Neural cell (in vitro differentiated cells): Measurements from ENCODE around the gene TMEM123. TPM values are rescaled to one million over a fixed set of nuclear protein-coding genes. Genes with fewer than 3 reads are reported as not detected.

Experiments used
- H2AFZ ChIP-seq: fragments of 200-600, 300-800 bp; sonication (generic), shearing (Covaris generic); 2 replicates; pipeline ENCODE4 v1.6.0; 2014; ENCODE audit warnings: low read depth, mild to moderate bottlenecking, antibody characterized with exemption, low read length, moderate library complexity
- H3F3A ChIP-seq: fragments of 200-600 bp; shearing (Covaris generic); 2 replicates; pipeline ENCODE4 v1.6.1; 2016; ENCODE audit warnings: mild to moderate bottlenecking, moderate library complexity, mixed read lengths, antibody characterized with exemption, low read length; ENCODE audit not compliant: insufficient read depth, poor library complexity, severe bottlenecking
- H3K27ac ChIP-seq: fragments of 200-600, 300-800 bp; sonication (generic), shearing (Covaris generic); 2 replicates; pipeline ENCODE4 v1.5.1; 2014; ENCODE audit warnings: mild to moderate bottlenecking, low read length, moderate library complexity
- H3K27me3 ChIP-seq: fragments of 300-800, 200-600 bp; sonication (generic), shearing (Covaris generic); 2 replicates; pipeline ENCODE4 v1.6.0; 2014; ENCODE audit warnings: mild to moderate bottlenecking, low read depth, low read length, moderate library complexity; ENCODE audit not compliant: insufficient read depth
- H3K36me3 ChIP-seq: fragments of 300-800, 200-600 bp; sonication (generic), shearing (Covaris generic); 2 replicates; pipeline ENCODE4 v1.5.1; 2014; ENCODE audit warnings: mild to moderate bottlenecking, antibody characterized with exemption, low read length, moderate library complexity; ENCODE audit not compliant: insufficient read depth
- H3K4me2 ChIP-seq: fragments of 300-800, 200-600 bp; sonication (generic), shearing (Covaris generic); 2 replicates; pipeline ENCODE4 v1.6.0; 2014; ENCODE audit warnings: mild to moderate bottlenecking, low read length
- H3K4me3 ChIP-seq: fragments of 300-800, 200-600 bp; sonication (generic), shearing (Covaris generic); 2 replicates; pipeline ENCODE4 v1.5.1; 2014; ENCODE audit warnings: mild to moderate bottlenecking, low read length, moderate library complexity
- H3K79me2 ChIP-seq: fragments of 200-600 bp; shearing (Covaris generic); replicated peaks from 2 replicates; pipeline ENCODE4 v1.6.0; 2014; ENCODE audit warnings: mild to moderate bottlenecking, low read length, moderate library complexity; ENCODE audit not compliant: insufficient read depth
- H3K9ac ChIP-seq: fragments of 300-800, 200-600 bp; sonication (generic), shearing (Covaris generic); 2 replicates; pipeline ENCODE4 v1.6.1; 2016; ENCODE audit warnings: mild to moderate bottlenecking, low read length, mixed read lengths
- H3K9me2 ChIP-seq: fragments of 200-600 bp; shearing (Covaris generic); 2 replicates; pipeline ENCODE4 v1.6.1; 2016; ENCODE audit warnings: mild to moderate bottlenecking, low read length, mixed read lengths; ENCODE audit not compliant: insufficient read depth
- H3K9me3 ChIP-seq: fragments of 200-600, 300-800 bp; sonication (generic), shearing (Covaris generic); 2 replicates; pipeline ENCODE4 v1.6.1; 2016; ENCODE audit warnings: mild to moderate bottlenecking, mixed run types, low read length, moderate library complexity, mixed read lengths
- H4K20me1 ChIP-seq: fragments of 200-600 bp; shearing (Covaris generic); 2 replicates; pipeline ENCODE4 v1.6.1; 2016; ENCODE audit warnings: mild to moderate bottlenecking, mixed run types; ENCODE audit not compliant: insufficient read depth
- CTCF ChIP-seq: fragments of 450-650 bp; IDR thresholded peaks from 2 replicates; pipeline ENCODE4 v1.5.1; 2014; ENCODE audit warnings: antibody characterized with exemption, mild to moderate bottlenecking, moderate library complexity; ENCODE audit not compliant: poor library complexity, severe bottlenecking
- EP300 ChIP-seq: fragments of 450-650 bp; conservative IDR thresholded peaks from 2 replicates; pipeline ENCODE4 v1.6.1; 2014; ENCODE audit warnings: antibody characterized with exemption, mild to moderate bottlenecking, moderate library complexity; ENCODE audit not compliant: poor library complexity, severe bottlenecking
- EZH2 ChIP-seq: fragments of 200-600, 300-800 bp; shearing (Covaris generic), sonication (generic); IDR thresholded peaks from 2 replicates; pipeline ENCODE4 v1.6.1; 2014; ENCODE audit warnings: antibody characterized with exemption, low read length, borderline replicate concordance, mild to moderate bottlenecking; ENCODE audit not compliant: insufficient read depth, poor library complexity, severe bottlenecking
- MXI1 ChIP-seq: fragments of 450-650 bp; conservative IDR thresholded peaks from 2 replicates; pipeline ENCODE4 v1.6.1; 2014; ENCODE audit warnings: antibody characterized with exemption, mild to moderate bottlenecking; ENCODE audit not compliant: poor library complexity, severe bottlenecking
- POLR2AphosphoS5 ChIP-seq: IDR thresholded peaks from 2 replicates; pipeline ENCODE4 v1.6.1; 2012
- RAD21 ChIP-seq: fragments of 450-650 bp; conservative IDR thresholded peaks from 2 replicates; pipeline ENCODE4 v1.6.1; 2014; ENCODE audit warnings: antibody characterized with exemption, mild to moderate bottlenecking, moderate library complexity
- REST ChIP-seq: IDR thresholded peaks from 2 replicates; pipeline ENCODE4 v1.6.1; 2012; ENCODE audit warnings: borderline replicate concordance
- SMC3 ChIP-seq: fragments of 450-650 bp; conservative IDR thresholded peaks from 2 replicates; pipeline ENCODE4 v1.6.1; 2014; ENCODE audit warnings: antibody characterized with exemption, mild to moderate bottlenecking, moderate library complexity; ENCODE audit not compliant: poor library complexity
- TAF1 ChIP-seq: IDR thresholded peaks from 2 replicates; pipeline ENCODE4 v1.6.1; 2012; ENCODE audit warnings: low read depth
- polyA plus RNA-seq: library from polyadenylated mRNA; depleted of rRNA; stranded (reverse); fragments of >200 nt; gene quantifications from 2 replicates; pipeline ENCODE4 v1.2.3, GENCODE V29; 2014

The TMEM123 gene
- polyA plus RNA-seq, 1 donor from 2014 or later = 7.7 TPM

DNA sequence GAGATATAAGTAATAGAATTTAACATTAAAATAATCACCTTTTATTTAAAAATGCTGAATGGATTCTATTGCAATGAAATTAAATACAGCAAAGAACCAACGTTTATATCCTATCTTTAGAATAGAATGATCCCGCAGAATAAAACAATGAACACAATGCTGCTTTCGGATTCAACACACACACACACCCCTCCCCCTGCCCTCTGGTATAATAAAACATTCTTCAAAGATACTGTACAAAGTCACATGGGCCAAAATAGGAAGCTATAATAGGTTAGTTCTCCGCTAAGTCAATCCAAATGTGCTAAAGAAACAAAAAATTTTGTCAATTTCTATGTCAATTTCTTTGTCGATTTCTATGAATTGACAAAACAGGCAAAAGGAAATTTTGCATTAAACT, 47.1 kb downstream of the TMEM123 start:
- Histone ChIP-seq H3K9me2 (no peaks in the 10 kb centered on the region), H3F3A (no peaks in the 10 kb centered on the region), H3K79me2 (peaks cover 5% of the 10 kb centered on the region), H4K20me1 (no peaks in the 10 kb centered on the region), H3K9me3 (no peaks in the 10 kb centered on the region), H3K27ac (no peak overlapping the region), H3K4me2 (no peak overlapping the region), H3K9ac (no peak overlapping the region), H3K4me3 (no peak overlapping the region), H3K36me3 (no peaks in the 10 kb centered on the region), H2AFZ (no peak overlapping the region), H3K27me3 (no peaks in the 10 kb centered on the region)
- TF ChIP-seq MXI1 = no peak
- no peak for TF ChIP-seq CTCF
- TF ChIP-seq EZH2 = no peak
- no peak for TF ChIP-seq TAF1
- TF ChIP-seq POLR2AphosphoS5 = no peak
- TF ChIP-seq EP300 = no peak
- no peak for TF ChIP-seq RAD21
- TF ChIP-seq REST = no peak
- no peak for TF ChIP-seq SMC3

- Histone ChIP-seq H3K4me3 (no peak overlapping the region), H4K20me1 (no peaks in the 10 kb centered on the region), H3K9me3 (no peaks in the 10 kb centered on the region), H3K4me2 (no peak overlapping the region), H3K27me3 (no peaks in the 10 kb centered on the region), H3K79me2 (peaks cover 5% of the 10 kb centered on the region), H2AFZ (no peak overlapping the region), H3K9me2 (no peaks in the 10 kb centered on the region), H3K36me3 (no peaks in the 10 kb centered on the region), H3K9ac (no peak overlapping the region), H3K27ac (no peak overlapping the region), H3F3A (no peaks in the 10 kb centered on the region)
- TF ChIP-seq POLR2AphosphoS5 = no peak
- no peak for TF ChIP-seq EP300
- no peak for TF ChIP-seq REST
- no peak for TF ChIP-seq RAD21
- TF ChIP-seq TAF1 = no peak
- TF ChIP-seq CTCF = no peak
- TF ChIP-seq MXI1 = no peak
- no peak for TF ChIP-seq EZH2
- no peak for TF ChIP-seq SMC3
These were observed 50.0 kb downstream of the TMEM123 start for GRCh38 chr11:102402548-102402947.
